Heart left ventricle (tissue), 16 donors: ENCODE data around the gene YIPF3. TPM values are rescaled to one million over a fixed set of nuclear protein-coding genes. Genes with fewer than 3 reads are reported as not detected.

ENCODE experiments used
- ATAC-seq, 4 donors: fragments of 200-7000 bp; cut with Tn5 transposase; one replicate each; pipeline ENCODE4 v1.9.1; 2020 to 2022; ENCODE audit warnings: moderate library complexity in 4 of 4, mild to moderate bottlenecking in 3 of 4, moderate number of reproducible peaks in 1 of 4
- DNase-seq, 5 donors: peaks; one replicate each; pipeline ENCODE4 v3.0.0-alpha.2; 2020
- H3K27ac ChIP-seq, 12 donors: fragments of 200-600 bp; sonication (generic) in 4 of 12; one replicate each; pipeline versions ENCODE4 v1.5.0 to v1.8.0; 2016 to 2022; ENCODE audit warnings: mild to moderate bottlenecking in 2 of 12
- H3K27me3 ChIP-seq, 9 donors: fragments of 200-600 bp; sonication (generic) in 2 of 9; one replicate each; pipeline versions ENCODE4 v1.5.1 to v1.8.0; 2016 to 2022; ENCODE audit warnings: mild to moderate bottlenecking in 3 of 9
- H3K36me3 ChIP-seq, 9 donors: fragments of 200-600 bp; sonication (generic) in 2 of 9; one replicate each; pipeline versions ENCODE4 v1.5.0 to v1.8.0; 2018 to 2022; ENCODE audit warnings: mild to moderate bottlenecking in 2 of 9
- H3K4me1 ChIP-seq, 12 donors: fragments of 200-600 bp; sonication (generic) in 4 of 12; one replicate each; pipeline versions ENCODE4 v1.5.0 to v1.8.0; 2016 to 2022; ENCODE audit warnings: mild to moderate bottlenecking in 3 of 12
- H3K4me3 ChIP-seq, 12 donors: fragments of 200-600 bp; sonication (generic) in 4 of 12; one replicate each; pipeline versions ENCODE4 v1.5.0 to v1.8.0; 2017 to 2022; ENCODE audit warnings: mild to moderate bottlenecking in 9 of 12, moderate library complexity in 4 of 12
- H3K9me3 ChIP-seq, 12 donors: fragments of 200-600 bp; sonication (generic) in 4 of 12; one replicate each; pipeline versions ENCODE4 v1.5.0 to v1.8.0; 2016 to 2022; ENCODE audit warnings: mild to moderate bottlenecking in 1 of 12
- POLR2A ChIP-seq, 2 donors: fragments of 450-650 bp; IDR thresholded peaks; one replicate each; pipeline ENCODE4 v1.6.1; 2017; ENCODE audit warnings: antibody characterized with exemption in 2 of 2, mild to moderate bottlenecking in 2 of 2, moderate library complexity in 2 of 2
- WGBS, 4 donors: extraction: QIAGEN DNeasy Blood & Tissue Kit in 2 of 4; methylation state at CpG; one replicate each; pipeline versions ENCODE4 v1.1.5 to v1.1.7; 2013 to 2018; 5-methylcytosine and 5-hydroxymethylcytosine counted together
- intact Hi-C, 10 donors: fragments of 100-400 bp; cut with DNase I; formaldehyde crosslinking; loops; one replicate each; pipeline versions ENCODE4 v1.11.1 to v1.14.2; 2022
- polyA plus RNA-seq, 2 donors: library from polyadenylated mRNA; stranded (reverse); fragments of 200-250 nt; gene quantifications; one replicate each; pipeline ENCODE4 v1.2.3, GENCODE V29; 2013
- total RNA-seq, 9 donors: library from RNA; depleted of rRNA in 2 of 9; stranded (reverse); fragments of >200 nt in 2 of 9; fragmentation: NEBNext Ultra II Directional in 3 of 9; extraction: Animal tissue kit (Norgen Biotek cat#: 25700) in 3 of 9; gene quantifications; one replicate each; pipeline versions ENCODE4 v1.1.0 to v1.2.4, GENCODE V29; 2016 to 2023
- TF ChIP-seq, protein P1 (sequence below), 12 donors: fragments of 200-600 bp; sonication (generic) in 4 of 12; IDR thresholded peaks; one replicate each; pipeline versions ENCODE4 v1.5.0 to v1.8.0; 2018 to 2022; ENCODE audit warnings: antibody characterized with exemption in 12 of 12, mild to moderate bottlenecking in 5 of 12
- donor health status: ischemic (EF 13 %, LVEDD 7.1; RV severe dilation, severe dysfunction).
- donor health status: healthy with polysubstance abuse.
- donor health status: DM: no; HTN: yes; CAD: no.
- donor health status: DM: no; HTN: no; CAD: no.
- donor health status: ischemic (EF 25% LVEDD 6.9; RV normal size, moderate dysfunction).
- donor health status: ischemic (EF 25% LVEDD 5.7; RV mildly dilated, moderate dysfunction).
- donor health status: healthy.
- donor health status: DM: yes; HTN: yes; CAD: no.
- donor health status: ischemic (EF 35%, LVEDD 5.7; RV mildly dilated, moderate dysfunction).
- donor health status: nonischemic (EF 11% LVEDD 7.7; RV severe dilation, severe dysfunction).
- donor health status: DM: yes; HTN: yes; CAD: no.
- donor health status: PGD.
- donor health status: ischemic (EF 29% LVEDD 5.4; RV normal size, mild dysfunction).
- donor health status: nonischemic (EF 23%, LVEDD 6.1; RV moderate dilation, normal function).

Gene YIPF3
- total and polyA plus RNA-seq, 11 donors, result 63.4 to 132 (median 75.3) TPM

DNA sequence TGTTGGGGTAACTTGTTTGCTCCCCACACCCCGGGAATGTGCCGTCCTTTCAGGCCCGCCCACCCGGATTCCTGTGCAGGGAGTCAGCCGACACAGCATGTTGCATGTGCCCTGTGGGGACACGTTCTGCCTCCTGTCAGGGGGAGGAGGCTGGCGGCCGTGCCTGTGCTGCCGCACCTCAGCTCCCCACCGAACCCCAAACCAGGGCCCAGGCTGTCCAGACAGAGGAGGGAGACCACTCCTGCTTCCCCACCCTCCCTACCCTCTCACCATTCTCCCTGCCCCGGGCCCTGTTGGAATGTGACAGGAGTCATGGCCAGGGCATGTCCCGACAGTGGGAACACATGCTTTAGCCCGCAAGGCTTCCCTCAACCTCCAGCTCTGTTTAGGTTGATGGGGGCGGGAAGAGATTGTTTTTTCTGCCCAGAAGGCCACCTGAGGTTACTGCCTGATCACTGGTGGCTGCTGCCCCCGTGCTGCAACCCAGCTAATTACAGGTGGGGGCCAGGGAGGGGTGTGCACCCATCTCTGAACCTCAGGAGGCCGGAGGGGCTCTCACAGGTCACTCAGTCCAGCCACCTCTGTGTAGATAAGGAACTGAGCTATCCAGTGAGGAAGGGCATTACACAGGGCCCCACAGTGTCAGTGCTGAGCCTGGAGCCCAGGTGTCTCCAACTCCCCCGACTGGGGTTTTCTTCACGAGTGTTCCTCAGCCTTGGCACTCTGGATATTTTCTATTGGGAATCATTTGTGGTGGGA is 20.2 kb downstream of the YIPF3 start:
- TF ChIP-seq POLR2A (IDR thresholded peaks at IDR 0.05), result no peak
- TF ChIP-seq, protein P1, sequence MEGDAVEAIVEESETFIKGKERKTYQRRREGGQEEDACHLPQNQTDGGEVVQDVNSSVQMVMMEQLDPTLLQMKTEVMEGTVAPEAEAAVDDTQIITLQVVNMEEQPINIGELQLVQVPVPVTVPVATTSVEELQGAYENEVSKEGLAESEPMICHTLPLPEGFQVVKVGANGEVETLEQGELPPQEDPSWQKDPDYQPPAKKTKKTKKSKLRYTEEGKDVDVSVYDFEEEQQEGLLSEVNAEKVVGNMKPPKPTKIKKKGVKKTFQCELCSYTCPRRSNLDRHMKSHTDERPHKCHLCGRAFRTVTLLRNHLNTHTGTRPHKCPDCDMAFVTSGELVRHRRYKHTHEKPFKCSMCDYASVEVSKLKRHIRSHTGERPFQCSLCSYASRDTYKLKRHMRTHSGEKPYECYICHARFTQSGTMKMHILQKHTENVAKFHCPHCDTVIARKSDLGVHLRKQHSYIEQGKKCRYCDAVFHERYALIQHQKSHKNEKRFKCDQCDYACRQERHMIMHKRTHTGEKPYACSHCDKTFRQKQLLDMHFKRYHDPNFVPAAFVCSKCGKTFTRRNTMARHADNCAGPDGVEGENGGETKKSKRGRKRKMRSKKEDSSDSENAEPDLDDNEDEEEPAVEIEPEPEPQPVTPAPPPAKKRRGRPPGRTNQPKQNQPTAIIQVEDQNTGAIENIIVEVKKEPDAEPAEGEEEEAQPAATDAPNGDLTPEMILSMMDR (IDR thresholded peaks at IDR 0.05), result peak; percentile 34 to 73 (median 63)
- H3K27ac ChIP-seq, result peak overlapping the region in 2 of 12 donors; percentile 35 to 63
- DNase-seq (no peak), ATAC-seq (peak in 3 of 4 donors; percentile 33 to 42 (median 33))
- H3K9me3 ChIP-seq, result no peaks in the 10 kb centered on the region
- WGBS, 4 donors, result 34 to 46% (median 37%) methylated on average over 17 to 18 of the region's 18 CpGs
- peaks cover 0 to 41% (median 31%) of the 10 kb centered on the region in 9 donors for H3K36me3 ChIP-seq
- H3K27me3 ChIP-seq, result no peaks in the 10 kb centered on the region
- H3K4me3 ChIP-seq, result no peak overlapping the region
- peaks cover 0 to 63% (median 46%) of the 10 kb centered on the region in 12 donors for H3K4me1 ChIP-seq
- intact Hi-C loops, result loop anchor here in 5 of 10 donors (2.0 to 10.0 kb wide), 3 partner anchors 42 to 112 kb away; partner anchors contain the start of gene DLK2 (in 3 of the 5)

- intact Hi-C loops, result loop anchor here in 4 of 10 donors (1.0 to 10.0 kb wide), 4 partner anchors 38 to 111 kb away; partner anchors contain the start of gene DLK2 (in 1 of the 4)
- peaks cover 0 to 31% (median 25%) of the 10 kb centered on the region in 9 donors for H3K36me3 ChIP-seq
- DNase-seq (no peak), ATAC-seq (no peak)
- no peaks in the 10 kb centered on the region for H3K27me3 ChIP-seq
- WGBS, 4 donors, result 62 to 78% (median 70%) methylated on average over 3 to 4 of the region's 4 CpGs
- no peak overlapping the region for H3K4me3 ChIP-seq
- peaks cover 0 to 62% (median 42%) of the 10 kb centered on the region in 12 donors for H3K4me1 ChIP-seq
- H3K9me3 ChIP-seq, result no peaks in the 10 kb centered on the region
- H3K27ac ChIP-seq, result peak overlapping the region in 1 of 12 donors; percentile 35
- no peak for TF ChIP-seq POLR2A (IDR thresholded peaks at IDR 0.05)
- TF ChIP-seq, protein P1 (IDR thresholded peaks at IDR 0.05), result peak in 5 of 12 donors; percentile 13 to 23 (median 14)
Measured at GRCh38 chr6:43495409-43495941, 21.3 kb downstream of the YIPF3 start.

DNA sequence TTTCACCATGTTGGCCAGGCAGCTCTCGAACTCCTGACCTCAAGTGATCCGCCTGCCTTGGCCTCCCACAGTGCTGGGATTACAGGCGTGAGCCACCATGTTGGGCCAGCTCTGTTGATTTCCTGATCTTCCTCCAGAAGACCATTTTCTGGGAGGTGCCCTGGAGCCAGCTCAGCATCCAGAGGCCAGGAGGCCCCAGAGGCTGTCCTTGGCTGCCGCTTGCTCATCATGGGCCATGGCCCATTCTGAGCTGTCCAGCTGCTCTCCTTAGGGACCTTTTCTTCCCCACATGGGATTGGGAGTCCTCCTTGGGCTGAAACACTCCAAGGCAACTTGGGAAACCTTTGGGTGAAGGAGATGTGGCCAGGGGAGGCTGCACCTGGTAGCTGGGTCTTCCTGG is 22.0 kb downstream of the YIPF3 start:
- no peak for DNase-seq
- no peaks in the 10 kb centered on the region for H3K27me3 ChIP-seq
- intact Hi-C loops, result loop anchor here in 4 of 10 donors (1.0 to 10.0 kb wide), 4 partner anchors 37 to 110 kb away; partner anchors contain the start of gene DLK2 (in 1 of the 4)
- no peak overlapping the region for H3K27ac ChIP-seq
- peaks cover 0 to 62% (median 38%) of the 10 kb centered on the region in 12 donors for H3K4me1 ChIP-seq
- ATAC-seq, result no peak
- H3K9me3 ChIP-seq, result no peaks in the 10 kb centered on the region
- 91 to 98% (median 97%) methylated on average over 3 to 4 of the region's 4 CpGs for WGBS, 4 donors
- no peak overlapping the region for H3K4me3 ChIP-seq
- TF ChIP-seq, protein P1 (IDR thresholded peaks at IDR 0.05), result no peak
- TF ChIP-seq POLR2A (IDR thresholded peaks at IDR 0.05), result no peak
- H3K36me3 ChIP-seq, result peaks cover 0 to 24% (median 18%) of the 10 kb centered on the region in 9 donors

GRCh38 chr6:43494321-43494720 is 22.4 kb downstream of the YIPF3 start:
- DNase-seq (no peak), ATAC-seq (no peak)
- intact Hi-C loops, result loop anchor here in 2 of 10 donors (2.0 to 10.0 kb wide), 2 partner anchors 40 to 110 kb away; partner anchors contain the start of gene DLK2 (in 1 of the 2)
- Histone ChIP-seq H3K4me1 (peaks cover 0 to 62% (median 37%) of the 10 kb centered on the region in 12 donors), H3K27ac (peak overlapping the region in 3 of 12 donors; percentile 14 to 86 (median 75)), H3K27me3 (no peaks in the 10 kb centered on the region), H3K9me3 (no peaks in the 10 kb centered on the region), H3K36me3 (peaks cover 0 to 20% (median 15%) of the 10 kb centered on the region in 9 donors), H3K4me3 (no peak overlapping the region)
- TF ChIP-seq, protein P1 (IDR thresholded peaks at IDR 0.05), result no peak
- TF ChIP-seq POLR2A (IDR thresholded peaks at IDR 0.05), result no peak
- 92 to 97% (median 93%) methylated on average over 6 of the region's 6 CpGs for WGBS, 4 donors
